HUES64 (cell line): ENCODE data around the gene SPRR5.

ENCODE experiments used
- H3K27ac ChIP-seq: 2 replicates; pipeline ENCODE4 v1.7.0; 2013; ENCODE audit warnings: low read depth, low read length, inconsistent platforms
- H3K27me3 ChIP-seq: 2 replicates; pipeline ENCODE4 v1.6.1; 2013; ENCODE audit warnings: mild to moderate bottlenecking, low read length; ENCODE audit not compliant: insufficient read depth
- H3K36me3 ChIP-seq: 2 replicates; pipeline ENCODE4 v1.6.1; 2013; ENCODE audit warnings: mild to moderate bottlenecking, low read length; ENCODE audit not compliant: insufficient read depth
- H3K4me1 ChIP-seq: 2 replicates; pipeline ENCODE4 v1.6.1; 2013; ENCODE audit warnings: mild to moderate bottlenecking, low read length, moderate library complexity; ENCODE audit not compliant: insufficient read depth
- H3K4me3 ChIP-seq: 2 replicates; pipeline ENCODE4 v1.5.1; 2013; ENCODE audit warnings: mild to moderate bottlenecking, low read length, moderate library complexity
- H3K9ac ChIP-seq: 2 replicates; pipeline ENCODE4 v1.6.1; 2013; ENCODE audit warnings: mild to moderate bottlenecking, low read depth, low read length
- H3K9me3 ChIP-seq: 2 replicates; pipeline ENCODE4 v1.6.1; 2013; ENCODE audit warnings: low read depth, low read length; ENCODE audit not compliant: insufficient read depth
- WGBS: fragments of 150-250, 120-280 bp; methylation state at CpG from one replicate; pipeline ENCODE4 v1.1.7; 2013; ENCODE audit warnings: missing lambda C conversion rate; 5-methylcytosine and 5-hydroxymethylcytosine counted together

SPRR5 gene

GRCh38 chr1:152967201-152967600 lies 20.2 kb downstream of the SPRR5 start:
- peaks cover 35% of the 10 kb centered on the region; the same call in 1 of the 2 replicates for H3K9me3 ChIP-seq
- H3K27ac ChIP-seq = no peak overlapping the region
- H3K27me3 ChIP-seq = no peaks in the 10 kb centered on the region
- 77% methylated on average over 7 of the region's 7 CpGs for WGBS
- no peaks in the 10 kb centered on the region for H3K36me3 ChIP-seq
- no peak overlapping the region for H3K9ac ChIP-seq
- H3K4me3 ChIP-seq = no peak overlapping the region
- H3K4me1 ChIP-seq = no peaks in the 10 kb centered on the region

- H3K36me3 ChIP-seq = no peaks in the 10 kb centered on the region
- no peak overlapping the region for H3K9ac ChIP-seq
- H3K4me1 ChIP-seq = no peaks in the 10 kb centered on the region
- no peaks in the 10 kb centered on the region for H3K27me3 ChIP-seq
- H3K4me3 ChIP-seq = no peak overlapping the region
- H3K27ac ChIP-seq = no peak overlapping the region
- H3K9me3 ChIP-seq = peaks cover 28% of the 10 kb centered on the region; the same call in 1 of the 2 replicates
- 63% methylated on average over 2 of the region's 2 CpGs for WGBS
Observed at GRCh38 chr1:152968248-152968647, 21.2 kb downstream of the SPRR5 start.

GRCh38 chr1:152969036-152969435 lies 22.0 kb downstream of the SPRR5 start:
- WGBS = 62% methylated on average over 2 of the region's 2 CpGs
- no peak overlapping the region for H3K4me3 ChIP-seq

GRCh38 chr1:152970495-152970894 lies 23.5 kb downstream of the SPRR5 start, which contains the start of gene SPRR4:
SPRR4 (plus strand) TSS chr1:152970648; CDS start chr1:152971891, 1,243 bp downstream.
- peaks cover 35% of the 10 kb centered on the region; the same call in 1 of the 2 replicates for H3K9me3 ChIP-seq
- H3K9ac ChIP-seq = no peak within 1 kb of the TSS
- H3K4me3 ChIP-seq = no peak within 1 kb of the TSS
- H3K36me3 ChIP-seq = no peaks in the 10 kb centered on the region
- 79% methylated on average over 6 of the region's 6 CpGs for WGBS
- H3K27me3 ChIP-seq = no peaks in the 10 kb centered on the region
- H3K4me1 ChIP-seq = no peaks in the 10 kb centered on the region
- H3K27ac ChIP-seq = no peak within 1 kb of the TSS

More at GRCh38 chr1:152969036-152969435, 22.0 kb downstream of the SPRR5 start:
- H3K4me1 ChIP-seq = no peaks in the 10 kb centered on the region
- no peaks in the 10 kb centered on the region for H3K27me3 ChIP-seq
- peaks cover 30% of the 10 kb centered on the region; the same call in 1 of the 2 replicates for H3K9me3 ChIP-seq
- no peak overlapping the region for H3K27ac ChIP-seq
- H3K36me3 ChIP-seq = no peaks in the 10 kb centered on the region
- no peak overlapping the region for H3K9ac ChIP-seq

- Histone ChIP-seq H3K9me3 (peaks cover 34% of the 10 kb centered on the region; the same call in 1 of the 2 replicates), H3K27me3 (no peaks in the 10 kb centered on the region), H3K4me1 (no peaks in the 10 kb centered on the region), H3K4me3 (no peak overlapping the region), H3K9ac (no peak overlapping the region), H3K36me3 (no peaks in the 10 kb centered on the region), H3K27ac (no peak overlapping the region)
- 70% methylated on average over 3 of the region's 4 CpGs for WGBS
Observed at GRCh38 chr1:152972196-152972886, 25.3 kb downstream of the SPRR5 start.

GRCh38 chr1:152976688-152977087 lies 29.7 kb downstream of the SPRR5 start:
- Histone ChIP-seq H3K36me3 (no peaks in the 10 kb centered on the region), H3K4me1 (no peaks in the 10 kb centered on the region), H3K4me3 (no peak overlapping the region), H3K9ac (no peak overlapping the region), H3K27me3 (peaks cover 2% of the 10 kb centered on the region; the same call in 1 of the 2 replicates), H3K9me3 (peaks cover 30% of the 10 kb centered on the region; the same call in 1 of the 2 replicates), H3K27ac (no peak overlapping the region)
- no CpG with 5 or more reads among the region's 1 CpG for WGBS

- Histone ChIP-seq H3K27me3 (peaks cover 2% of the 10 kb centered on the region; the same call in 1 of the 2 replicates), H3K9me3 (peaks cover 36% of the 10 kb centered on the region), H3K4me1 (no peaks in the 10 kb centered on the region), H3K4me3 (no peak overlapping the region), H3K9ac (no peak overlapping the region), H3K36me3 (no peaks in the 10 kb centered on the region), H3K27ac (no peak overlapping the region)
Observed at GRCh38 chr1:152977614-152978013, 30.6 kb downstream of the SPRR5 start.

GRCh38 chr1:152980676-152981075 lies 33.7 kb downstream of the SPRR5 start:
- H3K4me1 ChIP-seq = no peaks in the 10 kb centered on the region

GRCh38 chr1:152981146-152981871 lies 34.3 kb downstream of the SPRR5 start:
- Histone ChIP-seq H3K9ac (no peak overlapping the region), H3K4me1 (no peaks in the 10 kb centered on the region), H3K9me3 (peaks cover 36% of the 10 kb centered on the region), H3K27me3 (peaks cover 2% of the 10 kb centered on the region; the same call in 1 of the 2 replicates), H3K27ac (no peak overlapping the region), H3K4me3 (no peak overlapping the region), H3K36me3 (no peaks in the 10 kb centered on the region)
- WGBS = 83% methylated on average over 6 of the region's 6 CpGs

More at GRCh38 chr1:152980676-152981075, 33.7 kb downstream of the SPRR5 start:
- Histone ChIP-seq H3K36me3 (no peaks in the 10 kb centered on the region), H3K27ac (no peak overlapping the region), H3K27me3 (peaks cover 2% of the 10 kb centered on the region; the same call in 1 of the 2 replicates), H3K4me3 (no peak overlapping the region), H3K9ac (no peak overlapping the region), H3K9me3 (peaks cover 35% of the 10 kb centered on the region)
- WGBS = 75% methylated on average over 1 of the region's 1 CpG

GRCh38 chr1:152982076-152982475 lies 35.1 kb downstream of the SPRR5 start:
- Histone ChIP-seq H3K4me1 (no peaks in the 10 kb centered on the region), H3K27ac (no peak overlapping the region), H3K9me3 (peaks cover 37% of the 10 kb centered on the region), H3K36me3 (no peaks in the 10 kb centered on the region), H3K4me3 (no peak overlapping the region), H3K27me3 (peaks cover 2% of the 10 kb centered on the region; the same call in 1 of the 2 replicates), H3K9ac (no peak overlapping the region)
- 84% methylated on average over 4 of the region's 4 CpGs for WGBS

GRCh38 chr1:152983234-152983633 lies 36.2 kb downstream of the SPRR5 start:
- no peaks in the 10 kb centered on the region for H3K4me1 ChIP-seq
- peaks cover 40% of the 10 kb centered on the region for H3K9me3 ChIP-seq
- no peak overlapping the region for H3K9ac ChIP-seq
- no peaks in the 10 kb centered on the region for H3K27me3 ChIP-seq
- no peak overlapping the region for H3K27ac ChIP-seq
- H3K36me3 ChIP-seq = no peaks in the 10 kb centered on the region
- no peak overlapping the region for H3K4me3 ChIP-seq
